ENCODE results near the gene NPEPPS.

DNA sequence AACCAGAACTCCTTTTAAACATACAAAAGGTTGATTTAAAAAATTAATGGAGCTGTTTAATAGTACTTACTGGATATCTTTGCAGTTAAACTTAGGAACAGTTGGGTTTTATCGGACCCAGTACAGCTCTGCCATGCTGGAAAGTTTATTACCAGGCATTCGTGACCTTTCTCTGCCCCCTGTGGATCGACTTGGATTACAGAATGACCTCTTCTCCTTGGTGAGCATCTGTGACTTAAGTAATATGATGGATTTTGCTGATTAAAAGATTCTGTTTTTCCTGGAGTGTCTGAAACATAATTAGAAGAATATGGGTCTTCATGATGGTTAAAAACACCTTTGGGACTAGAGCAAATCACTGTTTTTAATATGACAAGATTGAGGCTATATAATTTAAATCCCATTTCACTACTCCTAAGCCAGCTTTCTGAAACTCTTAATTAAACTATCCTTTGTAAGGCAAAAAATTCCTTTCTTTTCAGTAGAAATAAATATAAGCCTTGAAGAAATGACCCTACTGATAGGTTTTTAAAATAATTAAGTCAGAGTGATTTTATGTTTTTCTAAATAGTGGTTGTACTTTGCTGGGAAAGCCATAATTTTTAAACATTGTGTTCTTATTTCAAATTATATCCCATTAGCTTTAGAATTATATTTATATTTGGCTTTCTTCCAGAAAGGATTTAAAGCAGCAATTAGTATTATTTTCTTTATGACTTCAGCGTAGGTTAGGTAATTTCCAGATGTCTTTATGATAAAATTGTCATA is 73.1 kb downstream of the NPEPPS start:
- TF ChIP-seq, protein P1, sequence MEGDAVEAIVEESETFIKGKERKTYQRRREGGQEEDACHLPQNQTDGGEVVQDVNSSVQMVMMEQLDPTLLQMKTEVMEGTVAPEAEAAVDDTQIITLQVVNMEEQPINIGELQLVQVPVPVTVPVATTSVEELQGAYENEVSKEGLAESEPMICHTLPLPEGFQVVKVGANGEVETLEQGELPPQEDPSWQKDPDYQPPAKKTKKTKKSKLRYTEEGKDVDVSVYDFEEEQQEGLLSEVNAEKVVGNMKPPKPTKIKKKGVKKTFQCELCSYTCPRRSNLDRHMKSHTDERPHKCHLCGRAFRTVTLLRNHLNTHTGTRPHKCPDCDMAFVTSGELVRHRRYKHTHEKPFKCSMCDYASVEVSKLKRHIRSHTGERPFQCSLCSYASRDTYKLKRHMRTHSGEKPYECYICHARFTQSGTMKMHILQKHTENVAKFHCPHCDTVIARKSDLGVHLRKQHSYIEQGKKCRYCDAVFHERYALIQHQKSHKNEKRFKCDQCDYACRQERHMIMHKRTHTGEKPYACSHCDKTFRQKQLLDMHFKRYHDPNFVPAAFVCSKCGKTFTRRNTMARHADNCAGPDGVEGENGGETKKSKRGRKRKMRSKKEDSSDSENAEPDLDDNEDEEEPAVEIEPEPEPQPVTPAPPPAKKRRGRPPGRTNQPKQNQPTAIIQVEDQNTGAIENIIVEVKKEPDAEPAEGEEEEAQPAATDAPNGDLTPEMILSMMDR (IDR thresholded peaks at IDR 0.05), result peak; percentile 19
- TF ChIP-seq POLR2AphosphoS5 (IDR thresholded peaks at IDR 0.05; ENCODE audit: low read depth, low read length) (no peak), RXRA (IDR thresholded peaks at IDR 0.05; ENCODE audit: borderline replicate concordance, low read depth) (no peak), TAF1 (IDR thresholded peaks at IDR 0.05; ENCODE audit: borderline replicate concordance, low read depth, low read length) (no peak)
- TF ChIP-seq, protein P2, sequence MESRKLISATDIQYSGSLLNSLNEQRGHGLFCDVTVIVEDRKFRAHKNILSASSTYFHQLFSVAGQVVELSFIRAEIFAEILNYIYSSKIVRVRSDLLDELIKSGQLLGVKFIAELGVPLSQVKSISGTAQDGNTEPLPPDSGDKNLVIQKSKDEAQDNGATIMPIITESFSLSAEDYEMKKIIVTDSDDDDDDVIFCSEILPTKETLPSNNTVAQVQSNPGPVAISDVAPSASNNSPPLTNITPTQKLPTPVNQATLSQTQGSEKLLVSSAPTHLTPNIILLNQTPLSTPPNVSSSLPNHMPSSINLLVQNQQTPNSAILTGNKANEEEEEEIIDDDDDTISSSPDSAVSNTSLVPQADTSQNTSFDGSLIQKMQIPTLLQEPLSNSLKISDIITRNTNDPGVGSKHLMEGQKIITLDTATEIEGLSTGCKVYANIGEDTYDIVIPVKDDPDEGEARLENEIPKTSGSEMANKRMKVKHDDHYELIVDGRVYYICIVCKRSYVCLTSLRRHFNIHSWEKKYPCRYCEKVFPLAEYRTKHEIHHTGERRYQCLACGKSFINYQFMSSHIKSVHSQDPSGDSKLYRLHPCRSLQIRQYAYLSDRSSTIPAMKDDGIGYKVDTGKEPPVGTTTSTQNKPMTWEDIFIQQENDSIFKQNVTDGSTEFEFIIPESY (IDR thresholded peaks at IDR 0.05; ENCODE audit: borderline replicate concordance, low read depth), result no peak
- TF ChIP-seq, protein P3, sequence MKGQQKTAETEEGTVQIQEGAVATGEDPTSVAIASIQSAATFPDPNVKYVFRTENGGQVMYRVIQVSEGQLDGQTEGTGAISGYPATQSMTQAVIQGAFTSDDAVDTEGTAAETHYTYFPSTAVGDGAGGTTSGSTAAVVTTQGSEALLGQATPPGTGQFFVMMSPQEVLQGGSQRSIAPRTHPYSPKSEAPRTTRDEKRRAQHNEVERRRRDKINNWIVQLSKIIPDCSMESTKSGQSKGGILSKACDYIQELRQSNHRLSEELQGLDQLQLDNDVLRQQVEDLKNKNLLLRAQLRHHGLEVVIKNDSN (IDR thresholded peaks at IDR 0.05; ENCODE audit: borderline replicate concordance, low read depth), result no peak
- TF ChIP-seq, protein P4, sequence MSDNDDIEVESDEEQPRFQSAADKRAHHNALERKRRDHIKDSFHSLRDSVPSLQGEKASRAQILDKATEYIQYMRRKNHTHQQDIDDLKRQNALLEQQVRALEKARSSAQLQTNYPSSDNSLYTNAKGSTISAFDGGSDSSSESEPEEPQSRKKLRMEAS (IDR thresholded peaks at IDR 0.05; ENCODE audit: low read depth), result no peak

All from SK-N-SH (cell line).